H7 (cell line): ENCODE results near the gene TEX26. TPM values are rescaled to one million over a fixed set of nuclear protein-coding genes. Genes with fewer than 3 reads are reported as not detected.

Experiments used
- DNase-seq: peaks from one replicate; pipeline ENCODE4 v3.0.0; 2012
- H3K27me3 ChIP-seq: 2 replicates; pipeline ENCODE4 v1.6.0; 2011; ENCODE audit warnings: mild to moderate bottlenecking, low read length; ENCODE audit not compliant: control insufficient read depth, insufficient read depth
- H3K36me3 ChIP-seq: replicated peaks from 2 replicates; pipeline ENCODE4 v1.5.1; 2011; ENCODE audit warnings: low read length; ENCODE audit not compliant: control insufficient read depth, insufficient read depth
- H3K4me3 ChIP-seq: 2 replicates; pipeline ENCODE4 v1.5.1; 2011; ENCODE audit warnings: low read depth, mild to moderate bottlenecking, control low read depth, low read length, moderate library complexity; ENCODE audit not compliant: insufficient read depth
- total RNA-seq: library from RNA; depleted of rRNA; stranded (reverse); fragments of >200 nt; shearing (Covaris generic); gene quantifications from 2 replicates; pipeline ENCODE4 v1.2.3, GENCODE V29; 2014

Gene TEX26
- total RNA-seq, 1 experiment from 2014 or later: not detected

- DNase-seq: no peak
- no peaks in the 10 kb centered on the region for H3K36me3 ChIP-seq
- no peaks in the 10 kb centered on the region for H3K27me3 ChIP-seq
- no peak overlapping the region for H3K4me3 ChIP-seq
Measured at GRCh38 chr13:31007417-31007816, 75.0 kb downstream of the TEX26 start.

GRCh38 chr13:31008400-31009115 is 76.1 kb downstream of the TEX26 start:
- no peak for DNase-seq
- Histone ChIP-seq H3K4me3 (no peak overlapping the region), H3K27me3 (no peaks in the 10 kb centered on the region), H3K36me3 (no peaks in the 10 kb centered on the region)

- H3K36me3 ChIP-seq: no peaks in the 10 kb centered on the region
- no peak for DNase-seq
- H3K4me3 ChIP-seq: no peak overlapping the region
- H3K27me3 ChIP-seq: no peaks in the 10 kb centered on the region
Measured at GRCh38 chr13:31009166-31009565, 76.7 kb downstream of the TEX26 start.

GRCh38 chr13:31010296-31010695 is 77.8 kb downstream of the TEX26 start:
- Histone ChIP-seq H3K4me3 (no peak overlapping the region), H3K27me3 (no peaks in the 10 kb centered on the region), H3K36me3 (no peaks in the 10 kb centered on the region)
- DNase-seq: no peak

GRCh38 chr13:31011193-31011860 is 78.9 kb downstream of the TEX26 start:
- no peaks in the 10 kb centered on the region for H3K36me3 ChIP-seq
- DNase-seq: peak; percentile 75
- no peak overlapping the region for H3K4me3 ChIP-seq
- H3K27me3 ChIP-seq: no peaks in the 10 kb centered on the region

- H3K27me3 ChIP-seq: no peaks in the 10 kb centered on the region
- no peaks in the 10 kb centered on the region for H3K36me3 ChIP-seq
- no peak overlapping the region for H3K4me3 ChIP-seq
- peak; percentile 51 for DNase-seq
Measured at GRCh38 chr13:31011901-31012654, 79.6 kb downstream of the TEX26 start.

- Histone ChIP-seq H3K27me3 (no peaks in the 10 kb centered on the region), H3K4me3 (no peak overlapping the region), H3K36me3 (no peaks in the 10 kb centered on the region)
- DNase-seq: peak; percentile 57
Measured at GRCh38 chr13:31012655-31013024, 80.2 kb downstream of the TEX26 start.

- DNase-seq: no peak
- Histone ChIP-seq H3K4me3 (no peak overlapping the region), H3K27me3 (no peaks in the 10 kb centered on the region), H3K36me3 (no peaks in the 10 kb centered on the region)
Measured at GRCh38 chr13:31014456-31014855, 82.0 kb downstream of the TEX26 start.

- DNase-seq: no peak
- Histone ChIP-seq H3K36me3 (no peaks in the 10 kb centered on the region), H3K4me3 (no peak overlapping the region), H3K27me3 (no peaks in the 10 kb centered on the region)
Measured at GRCh38 chr13:31015199-31015598, 82.7 kb downstream of the TEX26 start.

GRCh38 chr13:31016342-31017325 is 84.2 kb downstream of the TEX26 start:
- H3K27me3 ChIP-seq: no peaks in the 10 kb centered on the region
- no peaks in the 10 kb centered on the region for H3K36me3 ChIP-seq
- DNase-seq: no peak
- H3K4me3 ChIP-seq: no peak overlapping the region

- no peaks in the 10 kb centered on the region for H3K36me3 ChIP-seq
- H3K27me3 ChIP-seq: no peaks in the 10 kb centered on the region
- DNase-seq: no peak
- no peak overlapping the region for H3K4me3 ChIP-seq
Measured at GRCh38 chr13:31018511-31018910, 86.1 kb downstream of the TEX26 start.

- no peaks in the 10 kb centered on the region for H3K36me3 ChIP-seq
- H3K27me3 ChIP-seq: no peaks in the 10 kb centered on the region
- H3K4me3 ChIP-seq: no peak overlapping the region
- DNase-seq: no peak
Measured at GRCh38 chr13:31020996-31021395, 88.5 kb downstream of the TEX26 start.

- Histone ChIP-seq H3K27me3 (no peaks in the 10 kb centered on the region), H3K4me3 (no peak overlapping the region), H3K36me3 (no peaks in the 10 kb centered on the region)
- no peak for DNase-seq
Measured at GRCh38 chr13:31022288-31022895, 89.9 kb downstream of the TEX26 start.
